Calu3 (cell line): ENCODE data around the gene PPP2R3C. TPM values are rescaled to one million over a fixed set of nuclear protein-coding genes. Genes with fewer than 3 reads are reported as not detected.

ENCODE experiments used
- BruUV-seq: library from RNA; stranded (reverse); fragments of 400-500 nt; replicated peaks from 2 replicates; lab custom pipeline; 2021; lab: Mats Ljungman, UMichigan
- CTCF ChIA-PET: fragments of 300-600 bp; sonication (Branson Sonifier 250); formaldehyde crosslinking; loops from one replicate; lab custom pipeline; 2022; ENCODE audit warnings: antibody characterized with exemption; lab: Charles Lee
- DNase-seq: peaks from one replicate; pipeline ENCODE4 v3.0.0; 2022
- H3K27ac Mint-ChIP-seq: one replicate; pipeline ENCODE4 v1.8.0; 2022; ENCODE audit warnings: mixed read lengths; ENCODE audit not compliant: unreplicated experiment
- H3K27me3 Mint-ChIP-seq: one replicate; pipeline ENCODE4 v1.8.0; 2022; ENCODE audit warnings: mixed read lengths; ENCODE audit not compliant: unreplicated experiment
- H3K36me3 Mint-ChIP-seq: one replicate; pipeline ENCODE4 v1.8.0; 2022; ENCODE audit warnings: mild to moderate bottlenecking, moderate library complexity, mixed read lengths; ENCODE audit not compliant: insufficient read depth, unreplicated experiment
- H3K4me1 Mint-ChIP-seq: one replicate; pipeline ENCODE4 v1.8.0; 2022; ENCODE audit warnings: mild to moderate bottlenecking, low read depth, mixed read lengths; ENCODE audit not compliant: unreplicated experiment
- H3K4me3 Mint-ChIP-seq: one replicate; pipeline ENCODE4 v1.8.0; 2022; ENCODE audit warnings: mild to moderate bottlenecking, low read depth, moderate library complexity, mixed read lengths; ENCODE audit not compliant: unreplicated experiment
- H3K9me3 Mint-ChIP-seq: one replicate; pipeline ENCODE4 v1.8.0; 2022; ENCODE audit warnings: low read depth, mixed read lengths; ENCODE audit not compliant: unreplicated experiment
- CTCF ChIP-seq: fragments of 200-600 bp; IDR thresholded peaks from one replicate; pipeline ENCODE4 v1.8.0; 2022; ENCODE audit warnings: antibody characterized with exemption; ENCODE audit not compliant: unreplicated experiment
- intact Hi-C: fragments of 100-400 bp; cut with micrococcal nuclease; formaldehyde crosslinking; loops from one replicate; pipeline ENCODE4 v1.10.0; 2022; ENCODE audit not compliant: unreplicated experiment
- total RNA-seq: library from RNA; stranded (reverse); gene quantifications from 2 replicates; pipeline ENCODE4 v1.2.3, GENCODE V29; 2022

Gene PPP2R3C
- total RNA-seq, 1 experiment from 2014 or later: 11.3 TPM

- Mint-ChIP-seq H3K27me3 (no peaks in the 10 kb centered on the region), H3K36me3 (no peaks in the 10 kb centered on the region), H3K9me3 (no peaks in the 10 kb centered on the region), H3K4me1 (no peaks in the 10 kb centered on the region), H3K4me3 (no peak overlapping the region), H3K27ac (no peak overlapping the region)
- CTCF ChIA-PET: no interaction called here
- TF ChIP-seq CTCF: no peak
- no TSS peak for BruUV-seq
- no peak for DNase-seq
- intact Hi-C loops: no loop called here
Observed at GRCh38 chr14:35138585-35138984, 16.8 kb upstream of the PPP2R3C start.

- intact Hi-C loops: no loop called here
- no peak for DNase-seq
- no peaks in the 10 kb centered on the region for H3K4me1 Mint-ChIP-seq
- no peak for TF ChIP-seq CTCF
- no TSS peak for BruUV-seq
- H3K27me3 Mint-ChIP-seq: no peaks in the 10 kb centered on the region
- peaks cover 7% of the 10 kb centered on the region for H3K36me3 Mint-ChIP-seq
- CTCF ChIA-PET: no interaction called here
- H3K9me3 Mint-ChIP-seq: no peaks in the 10 kb centered on the region
- H3K27ac Mint-ChIP-seq: no peak overlapping the region
- no peak overlapping the region for H3K4me3 Mint-ChIP-seq
Observed at GRCh38 chr14:35134329-35135123, 12.7 kb upstream of the PPP2R3C start.

- TF ChIP-seq CTCF: no peak
- intact Hi-C loops: no loop called here
- BruUV-seq: no TSS peak
- Mint-ChIP-seq H3K4me1 (peaks cover under 1% of the 10 kb centered on the region), H3K4me3 (no peak overlapping the region), H3K27ac (no peak overlapping the region), H3K27me3 (no peaks in the 10 kb centered on the region), H3K36me3 (peaks cover 8% of the 10 kb centered on the region), H3K9me3 (no peaks in the 10 kb centered on the region)
- CTCF ChIA-PET: no interaction called here
- no peak for DNase-seq
Observed at GRCh38 chr14:35133542-35134328, 11.9 kb upstream of the PPP2R3C start.

- H3K27ac Mint-ChIP-seq: no peak overlapping the region
- H3K4me1 Mint-ChIP-seq: peaks cover 29% of the 10 kb centered on the region
- BruUV-seq: no TSS peak
- intact Hi-C loops: no loop called here
- no peaks in the 10 kb centered on the region for H3K9me3 Mint-ChIP-seq
- DNase-seq: no peak
- H3K36me3 Mint-ChIP-seq: peaks cover 40% of the 10 kb centered on the region
- no peak for TF ChIP-seq CTCF
- CTCF ChIA-PET: interaction anchor here (1.2 kb wide), 1 partner anchor 12 kb away, joined by 7 read pairs; no protein-coding TSS in a partner anchor
- no peaks in the 10 kb centered on the region for H3K27me3 Mint-ChIP-seq
- H3K4me3 Mint-ChIP-seq: no peak overlapping the region
Observed at GRCh38 chr14:35124127-35124526, 2.3 kb upstream of the PPP2R3C start.
